Loucy (cell line): ENCODE data around the gene MRM1.
A peak's percentile ranks its signal among the peaks of the same experiment; 100 is the strongest.

Experiments used
- H2AFZ ChIP-seq: fragments of 200-600 bp; sonication (generic); 2 replicates; pipeline ENCODE4 v1.6.0; 2016; ENCODE audit warnings: antibody characterized with exemption, mild to moderate bottlenecking, low read length, moderate library complexity
- H3F3A ChIP-seq: fragments of 200-600 bp; 2 replicates; pipeline ENCODE4 v1.6.0; 2016; ENCODE audit warnings: antibody characterized with exemption, low read depth, mild to moderate bottlenecking
- H3K27me3 ChIP-seq: fragments of 200-600 bp; sonication (generic); 2 replicates; pipeline ENCODE4 v1.6.1; 2014; ENCODE audit warnings: low read length, mild to moderate bottlenecking; ENCODE audit not compliant: insufficient read depth, poor library complexity, severe bottlenecking
- H3K36me3 ChIP-seq: fragments of 200-600 bp; sonication (generic); 2 replicates; pipeline ENCODE4 v1.6.1; 2016; ENCODE audit warnings: low read length; ENCODE audit not compliant: insufficient read depth
- H3K4me1 ChIP-seq: fragments of 200-600 bp; sonication (generic); 2 replicates; pipeline ENCODE4 v1.5.1; 2014; ENCODE audit warnings: low read length, mild to moderate bottlenecking; ENCODE audit not compliant: insufficient read depth, poor library complexity, severe bottlenecking
- H3K4me2 ChIP-seq: fragments of 200-600 bp; sonication (generic); 2 replicates; pipeline ENCODE4 v1.6.0; 2014; ENCODE audit warnings: antibody characterized with exemption, low read length, low read depth, mild to moderate bottlenecking; ENCODE audit not compliant: poor library complexity, severe bottlenecking
- H3K4me3 ChIP-seq: fragments of 200-600 bp; sonication (generic); 2 replicates; pipeline ENCODE4 v1.5.1; 2014; ENCODE audit warnings: low read length, mild to moderate bottlenecking, mixed read lengths; ENCODE audit not compliant: poor library complexity, severe bottlenecking
- H3K79me2 ChIP-seq: fragments of 200-600 bp; sonication (generic); 2 replicates; pipeline ENCODE4 v1.6.1; 2014; ENCODE audit warnings: low read length; ENCODE audit not compliant: insufficient read depth
- H3K9ac ChIP-seq: fragments of 200-600 bp; sonication (generic); 2 replicates; pipeline ENCODE4 v1.6.0; 2014; ENCODE audit warnings: mild to moderate bottlenecking, low read depth, low read length, moderate library complexity; ENCODE audit not compliant: poor library complexity, severe bottlenecking
- H3K9me2 ChIP-seq: fragments of 200-600 bp; sonication (generic); replicated peaks from 2 replicates; pipeline ENCODE4 v1.6.1; 2016; ENCODE audit warnings: low read depth, low read length, mixed read lengths
- H3K9me3 ChIP-seq: fragments of 200-600 bp; sonication (generic); 2 replicates; pipeline ENCODE4 v1.6.1; 2014; ENCODE audit warnings: mild to moderate bottlenecking, antibody characterized with exemption, low read length, low read depth; ENCODE audit not compliant: insufficient read depth
- H4K20me1 ChIP-seq: fragments of 200-600 bp; sonication (generic); 2 replicates; pipeline ENCODE4 v1.6.0; 2014; ENCODE audit warnings: antibody characterized with exemption, low read length, mild to moderate bottlenecking; ENCODE audit not compliant: insufficient read depth, poor library complexity, severe bottlenecking
- EZH2phosphoT487 ChIP-seq: fragments of 200-600 bp; IDR thresholded peaks from 2 replicates; pipeline ENCODE4 v1.6.1; 2018; ENCODE audit warnings: antibody characterized with exemption, mild to moderate bottlenecking, moderate library complexity, borderline replicate concordance
- TF ChIP-seq, protein P1 (sequence below): fragments of 200-600 bp; sonication (generic); conservative IDR thresholded peaks from 2 replicates; pipeline ENCODE4 v1.5.1; 2014; ENCODE audit warnings: mild to moderate bottlenecking, antibody characterized with exemption, low read length

The MRM1 gene

DNA sequence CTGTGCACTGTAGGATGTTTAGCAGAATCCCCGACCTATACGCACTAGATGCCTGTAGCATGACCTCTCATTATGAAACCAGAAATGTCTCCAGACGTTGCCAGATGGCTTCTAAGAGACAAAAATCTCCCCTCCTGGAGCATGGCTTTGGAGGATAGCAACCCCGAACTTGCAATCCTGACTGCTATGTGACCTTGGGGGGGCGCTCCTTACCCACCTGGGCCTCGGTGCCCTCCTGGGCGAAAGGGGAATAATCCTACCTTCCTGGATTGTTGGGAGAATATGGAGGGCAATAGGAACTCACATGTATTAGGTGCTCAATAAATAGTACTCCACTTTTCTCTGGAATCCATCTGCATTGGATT, 8.1 kb downstream of the MRM1 start:
- no peak overlapping the region for H2AFZ ChIP-seq
- peaks cover 8% of the 10 kb centered on the region for H3K4me1 ChIP-seq
- H3K79me2 ChIP-seq, result peaks cover 7% of the 10 kb centered on the region; the same call in 1 of the 2 replicates
- H3K4me2 ChIP-seq, result no peak overlapping the region
- H3K9ac ChIP-seq, result no peak overlapping the region
- no peaks in the 10 kb centered on the region for H4K20me1 ChIP-seq
- H3K27me3 ChIP-seq, result no peaks in the 10 kb centered on the region
- TF ChIP-seq, protein P1, sequence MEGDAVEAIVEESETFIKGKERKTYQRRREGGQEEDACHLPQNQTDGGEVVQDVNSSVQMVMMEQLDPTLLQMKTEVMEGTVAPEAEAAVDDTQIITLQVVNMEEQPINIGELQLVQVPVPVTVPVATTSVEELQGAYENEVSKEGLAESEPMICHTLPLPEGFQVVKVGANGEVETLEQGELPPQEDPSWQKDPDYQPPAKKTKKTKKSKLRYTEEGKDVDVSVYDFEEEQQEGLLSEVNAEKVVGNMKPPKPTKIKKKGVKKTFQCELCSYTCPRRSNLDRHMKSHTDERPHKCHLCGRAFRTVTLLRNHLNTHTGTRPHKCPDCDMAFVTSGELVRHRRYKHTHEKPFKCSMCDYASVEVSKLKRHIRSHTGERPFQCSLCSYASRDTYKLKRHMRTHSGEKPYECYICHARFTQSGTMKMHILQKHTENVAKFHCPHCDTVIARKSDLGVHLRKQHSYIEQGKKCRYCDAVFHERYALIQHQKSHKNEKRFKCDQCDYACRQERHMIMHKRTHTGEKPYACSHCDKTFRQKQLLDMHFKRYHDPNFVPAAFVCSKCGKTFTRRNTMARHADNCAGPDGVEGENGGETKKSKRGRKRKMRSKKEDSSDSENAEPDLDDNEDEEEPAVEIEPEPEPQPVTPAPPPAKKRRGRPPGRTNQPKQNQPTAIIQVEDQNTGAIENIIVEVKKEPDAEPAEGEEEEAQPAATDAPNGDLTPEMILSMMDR, result peak; percentile 28
- TF ChIP-seq EZH2phosphoT487, result no peak
- H3K4me3 ChIP-seq, result no peak overlapping the region
- H3F3A ChIP-seq, result no peaks in the 10 kb centered on the region
- H3K9me2 ChIP-seq, result no peaks in the 10 kb centered on the region
- H3K9me3 ChIP-seq, result no peaks in the 10 kb centered on the region
- no peaks in the 10 kb centered on the region for H3K36me3 ChIP-seq

DNA sequence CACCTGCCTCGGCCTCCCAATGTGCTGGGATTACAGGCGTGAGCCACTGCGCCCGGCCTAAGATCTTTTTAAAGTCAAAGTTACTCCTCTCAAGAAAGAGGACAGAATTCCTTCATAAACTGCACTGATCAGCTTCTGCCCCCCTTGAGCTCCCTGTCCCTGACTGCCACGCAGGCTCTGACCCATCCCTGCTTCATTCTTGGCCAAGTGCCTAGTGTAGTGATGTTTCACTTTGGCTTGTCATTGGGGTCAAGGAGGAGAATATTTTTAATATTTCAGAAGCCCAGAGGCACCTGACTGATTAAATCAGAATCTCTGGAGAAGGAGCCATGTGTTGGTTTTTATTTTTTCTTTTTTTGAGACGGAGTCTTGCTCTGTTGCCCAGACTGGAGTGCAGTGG, 9.1 kb downstream of the MRM1 start:
- Histone ChIP-seq H3K4me2 (no peak overlapping the region), H3K4me1 (peaks cover 6% of the 10 kb centered on the region), H3K4me3 (no peak overlapping the region), H3K9me3 (no peaks in the 10 kb centered on the region), H3F3A (no peaks in the 10 kb centered on the region), H3K9me2 (no peaks in the 10 kb centered on the region), H3K79me2 (peaks cover 7% of the 10 kb centered on the region; the same call in 1 of the 2 replicates), H3K36me3 (no peaks in the 10 kb centered on the region), H2AFZ (no peak overlapping the region), H3K27me3 (no peaks in the 10 kb centered on the region), H4K20me1 (no peaks in the 10 kb centered on the region), H3K9ac (no peak overlapping the region)
- TF ChIP-seq, protein P1, result no peak
- no peak for TF ChIP-seq EZH2phosphoT487

DNA sequence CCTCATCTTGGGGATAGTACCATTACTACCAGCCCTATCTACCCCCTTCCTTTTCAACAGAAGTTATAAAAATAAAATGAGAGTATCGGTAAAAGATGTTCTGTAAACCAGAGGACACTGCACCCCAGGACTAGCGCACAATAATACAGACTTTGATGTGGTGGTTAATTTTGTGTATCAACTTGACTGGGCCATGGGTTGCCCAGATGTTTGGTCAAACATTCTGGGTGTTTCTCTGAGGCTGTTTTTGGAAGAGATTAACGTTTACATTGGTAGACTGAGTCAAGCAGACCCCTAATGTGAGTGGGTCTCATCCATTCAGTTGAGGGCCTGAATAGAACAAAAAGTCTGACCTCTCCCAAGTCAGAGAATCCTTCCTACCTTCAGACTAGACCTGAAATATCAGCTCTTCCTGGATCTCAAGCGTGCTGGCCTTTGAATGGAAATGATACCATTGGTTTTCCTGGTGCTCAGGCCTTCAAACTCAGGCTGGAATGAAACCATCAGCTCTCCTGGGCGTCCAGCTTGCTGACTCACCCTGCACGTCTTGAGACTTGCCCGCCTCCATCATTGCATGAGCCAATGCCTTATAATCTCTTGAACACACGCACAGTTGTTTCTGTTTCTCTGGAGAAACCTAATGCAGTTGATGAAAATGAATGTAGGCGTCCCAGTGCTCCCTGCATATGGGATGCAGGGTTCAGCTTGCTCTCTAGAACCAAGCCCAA, 10.1 kb downstream of the MRM1 start:
- Histone ChIP-seq H4K20me1 (no peaks in the 10 kb centered on the region), H2AFZ (no peak overlapping the region), H3K4me3 (no peak overlapping the region), H3K27me3 (no peaks in the 10 kb centered on the region), H3F3A (no peaks in the 10 kb centered on the region), H3K9me3 (no peaks in the 10 kb centered on the region), H3K36me3 (no peaks in the 10 kb centered on the region), H3K4me1 (no peaks in the 10 kb centered on the region), H3K9ac (no peak overlapping the region), H3K9me2 (no peaks in the 10 kb centered on the region), H3K4me2 (no peak overlapping the region), H3K79me2 (no peaks in the 10 kb centered on the region)
- no peak for TF ChIP-seq EZH2phosphoT487
- TF ChIP-seq, protein P1, result no peak
